Measurements from ENCODE around the gene MRPS18C. TPM values are rescaled to one million over a fixed set of nuclear protein-coding genes. Genes with fewer than 3 reads are reported as not detected.

MRPS18C gene
- polyA plus RNA-seq, 1 of the 3 experiments (the other 2 are of a cell fraction) = 19.7 TPM

DNA sequence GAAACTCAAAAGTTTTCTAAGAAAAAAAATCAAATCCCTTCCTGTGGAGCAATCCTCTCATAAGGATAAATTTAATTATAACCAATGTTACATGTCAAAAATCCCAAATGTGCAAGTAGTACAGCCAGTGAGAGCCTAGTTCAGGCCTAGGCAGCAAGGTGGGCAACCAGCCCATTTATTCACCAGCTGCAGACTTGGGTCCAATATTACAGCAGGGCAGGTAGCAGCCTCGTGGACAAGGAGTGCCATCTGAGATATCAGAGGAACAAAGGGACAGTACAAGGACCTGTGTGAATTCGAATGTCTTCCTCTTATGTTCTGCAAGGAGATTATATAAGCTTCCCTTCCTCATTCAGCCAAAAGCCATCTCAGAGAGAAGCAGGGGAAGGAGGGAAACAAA is 6.8 kb upstream of the MRPS18C start:
- H3K36me3 ChIP-seq (replicated peaks in 1 of 2; ENCODE audit: control insufficient read depth in 1 of 2, insufficient read depth in 2 of 2, low read length in 1 of 2) = peaks cover 14 to 18% of the 10 kb centered on the region in 2 experiments
- WGBS (ENCODE audit: low lambda C conversion rate) = 66% methylated on average over 2 of the region's 2 CpGs
- H3K4me2 ChIP-seq = no peak overlapping the region
- POLR2A ChIA-PET = no interaction called here
- DNase-seq = no peak
- H3K79me2 ChIP-seq (ENCODE audit: insufficient read depth) = peaks cover 9% of the 10 kb centered on the region
- H3K9ac ChIP-seq = no peak overlapping the region
- H4K20me1 ChIP-seq (ENCODE audit: insufficient read depth) = no peaks in the 10 kb centered on the region
- no peak for TF ChIP-seq ELF1 (IDR thresholded peaks at IDR 0.05)
- no peak for TF ChIP-seq GATA2 (CRISPR knock-in tag; IDR thresholded peaks at IDR 0.05)
- H3K27ac ChIP-seq (ENCODE audit: low read depth in 2 of 2, low read length in 1 of 2) = no peak overlapping the region
- H3K4me1 ChIP-seq (ENCODE audit: control insufficient read depth in 1 of 2, insufficient read depth in 2 of 2, low read depth in 1 of 2, low read length in 1 of 2) = no peaks in the 10 kb centered on the region
- H3K9me2 ChIP-seq = no peaks in the 10 kb centered on the region
- no peaks in the 10 kb centered on the region for H3F3A ChIP-seq (replicated peaks; ENCODE audit: insufficient read depth)
- no peaks in the 10 kb centered on the region for H3K9me3 ChIP-seq
- no peaks in the 10 kb centered on the region for H3K27me3 ChIP-seq (ENCODE audit: insufficient read depth)
- H2AFZ ChIP-seq (ENCODE audit: low read depth) = no peak overlapping the region
- no peak overlapping the region for H3K4me3 ChIP-seq (ENCODE audit: low read depth in 2 of 2, low read length in 1 of 2)
- CTCF ChIA-PET = no interaction called here

DNA sequence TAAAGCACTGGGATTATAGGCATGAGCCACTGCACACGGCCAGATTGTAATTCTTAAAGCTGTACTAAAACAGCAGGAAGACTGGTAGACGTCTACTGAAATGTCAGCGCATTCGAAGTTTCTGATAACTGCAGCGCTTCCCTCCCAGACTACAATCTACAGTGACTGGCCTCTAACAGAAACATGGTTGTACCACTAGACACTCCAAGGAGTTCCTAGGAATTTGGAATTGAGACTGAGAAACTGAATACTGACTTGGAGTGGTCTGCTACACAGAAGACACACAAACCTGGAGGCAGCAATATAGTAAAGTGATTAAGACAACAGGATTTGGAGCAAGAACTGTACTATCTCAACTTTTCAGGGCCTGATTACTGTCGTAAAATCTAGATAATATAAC is 1.2 kb upstream of the MRPS18C start:
- Histone ChIP-seq H3K27ac (ENCODE audit: low read depth in 2 of 2, low read length in 1 of 2) (peak overlapping the region; percentile 93 to 96; a peak in 3 of 4 replicates), H3K27me3 (ENCODE audit: insufficient read depth) (no peaks in the 10 kb centered on the region)

DNA sequence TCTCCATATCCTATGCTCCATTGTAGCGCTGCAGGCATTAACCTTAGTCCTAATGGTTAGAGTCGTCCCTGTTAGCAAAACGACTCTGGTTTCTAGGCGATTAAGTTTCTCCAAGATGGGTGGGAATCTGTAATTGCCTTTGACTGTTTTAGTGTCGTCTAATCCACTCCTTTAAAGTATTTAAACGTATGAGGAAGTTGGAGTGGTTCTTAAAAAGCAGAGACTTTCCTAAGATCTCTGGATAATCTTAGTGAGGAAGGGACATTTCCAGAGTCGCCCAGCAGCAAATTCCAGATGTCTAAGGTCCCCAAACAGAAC is 285 bp downstream of the MRPS18C start:
- Histone ChIP-seq H3F3A (replicated peaks; ENCODE audit: insufficient read depth) (no peaks in the 10 kb centered on the region), H4K20me1 (ENCODE audit: insufficient read depth) (no peaks in the 10 kb centered on the region), H3K9ac (peak overlapping the region; percentile 87), H3K27me3 (ENCODE audit: insufficient read depth) (no peaks in the 10 kb centered on the region), H2AFZ (ENCODE audit: low read depth) (peak overlapping the region; percentile 97), H3K79me2 (ENCODE audit: insufficient read depth) (peaks cover 54% of the 10 kb centered on the region), H3K4me2 (peak overlapping the region; percentile 90), H3K4me1 (ENCODE audit: control insufficient read depth in 1 of 2, insufficient read depth in 2 of 2, low read depth in 1 of 2, low read length in 1 of 2) (peaks cover 0 to 11% of the 10 kb centered on the region in 2 experiments; a peak in 2 of 4 replicates), H3K4me3 (ENCODE audit: low read depth in 2 of 2, low read length in 1 of 2) (peak overlapping the region; percentile 95 to 98), H3K9me3 (no peaks in the 10 kb centered on the region), H3K9me2 (no peaks in the 10 kb centered on the region), H3K27ac (ENCODE audit: low read depth in 2 of 2, low read length in 1 of 2) (peak overlapping the region; percentile 81 to 96), H3K36me3 (replicated peaks in 1 of 2; ENCODE audit: control insufficient read depth in 1 of 2, insufficient read depth in 2 of 2, low read length in 1 of 2) (peaks cover 41 to 44% of the 10 kb centered on the region in 2 experiments)
- POLR2A ChIA-PET = interaction anchor here (1.2 kb wide), 1 partner anchor 29 kb away, joined by 5 read pairs; the partner anchor contains the start of gene ABRAXAS1
- WGBS (ENCODE audit: low lambda C conversion rate) = 3% methylated on average over 7 of the region's 7 CpGs
- CTCF ChIA-PET = no interaction called here
- TF ChIP-seq JUND (IDR thresholded peaks at IDR 0.05) (no peak), CHD2 (IDR thresholded peaks at IDR 0.05; ENCODE audit: low read length, partially characterized antibody) (no peak), RCOR1 (IDR thresholded peaks at IDR 0.05; ENCODE audit: low read length) (no peak), SIN3A (IDR thresholded peaks at IDR 0.05; ENCODE audit: borderline replicate concordance, low read depth, low read length) (no peak)
- TF ChIP-seq, protein P1, sequence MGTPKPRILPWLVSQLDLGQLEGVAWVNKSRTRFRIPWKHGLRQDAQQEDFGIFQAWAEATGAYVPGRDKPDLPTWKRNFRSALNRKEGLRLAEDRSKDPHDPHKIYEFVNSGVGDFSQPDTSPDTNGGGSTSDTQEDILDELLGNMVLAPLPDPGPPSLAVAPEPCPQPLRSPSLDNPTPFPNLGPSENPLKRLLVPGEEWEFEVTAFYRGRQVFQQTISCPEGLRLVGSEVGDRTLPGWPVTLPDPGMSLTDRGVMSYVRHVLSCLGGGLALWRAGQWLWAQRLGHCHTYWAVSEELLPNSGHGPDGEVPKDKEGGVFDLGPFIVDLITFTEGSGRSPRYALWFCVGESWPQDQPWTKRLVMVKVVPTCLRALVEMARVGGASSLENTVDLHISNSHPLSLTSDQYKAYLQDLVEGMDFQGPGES (IDR thresholded peaks at IDR 0.05; ENCODE audit: low read depth, low read length) = no peak
- no peak for DNase-seq

More for the DNA sequence above, 1.2 kb upstream of the MRPS18C start:
- H3K4me3 ChIP-seq (ENCODE audit: low read depth in 2 of 2, low read length in 1 of 2) = peak overlapping the region; percentile 95 to 98
- peaks cover 0 to 11% of the 10 kb centered on the region in 2 experiments; a peak in 2 of 4 replicates for H3K4me1 ChIP-seq (ENCODE audit: control insufficient read depth in 1 of 2, insufficient read depth in 2 of 2, low read depth in 1 of 2, low read length in 1 of 2)
- peak overlapping the region; percentile 93 for H2AFZ ChIP-seq (ENCODE audit: low read depth)
- TF ChIP-seq CHD2 (IDR thresholded peaks at IDR 0.05; ENCODE audit: low read length, partially characterized antibody) = no peak
- no peak for TF ChIP-seq FOSL2 (IDR thresholded peaks at IDR 0.05; ENCODE audit: borderline replicate concordance, low read depth)
- ChIA-PET POLR2A (interaction anchor here (0.7 kb wide), 1 partner anchor 1287 kb away, joined by 3 read pairs; no protein-coding TSS in a partner anchor), CTCF (interaction anchor here (0.8 kb wide), 1 partner anchor 17 kb away, joined by 3 read pairs; no protein-coding TSS in a partner anchor)
- no peak for DNase-seq
- 22% methylated on average over 6 of the region's 6 CpGs for WGBS (ENCODE audit: low lambda C conversion rate)
- H3K36me3 ChIP-seq (replicated peaks in 1 of 2; ENCODE audit: control insufficient read depth in 1 of 2, insufficient read depth in 2 of 2, low read length in 1 of 2) = peaks cover 33 to 38% of the 10 kb centered on the region in 2 experiments
- H3K9ac ChIP-seq = peak overlapping the region; percentile 87
- H3K9me3 ChIP-seq = no peaks in the 10 kb centered on the region
- peak overlapping the region; percentile 92 for H3K4me2 ChIP-seq
- no peaks in the 10 kb centered on the region for H3K9me2 ChIP-seq
- peaks cover 54% of the 10 kb centered on the region for H3K79me2 ChIP-seq (ENCODE audit: insufficient read depth)
- H4K20me1 ChIP-seq (ENCODE audit: insufficient read depth) = no peaks in the 10 kb centered on the region
- H3F3A ChIP-seq (replicated peaks; ENCODE audit: insufficient read depth) = no peaks in the 10 kb centered on the region

All from SK-N-SH (cell line).